HG03575 (cell line): ENCODE measurements around the gene MAP2K4.

Experiments used
- ATAC-seq: cut with Tn5 transposase; IDR thresholded peaks from one replicate; pipeline ENCODE4 v1.9.1; 2021; ENCODE audit not compliant: unreplicated experiment, insufficient number of reproducible peaks, low FRiP score; ENCODE audit errors: extremely low read depth

MAP2K4 gene

DNA sequence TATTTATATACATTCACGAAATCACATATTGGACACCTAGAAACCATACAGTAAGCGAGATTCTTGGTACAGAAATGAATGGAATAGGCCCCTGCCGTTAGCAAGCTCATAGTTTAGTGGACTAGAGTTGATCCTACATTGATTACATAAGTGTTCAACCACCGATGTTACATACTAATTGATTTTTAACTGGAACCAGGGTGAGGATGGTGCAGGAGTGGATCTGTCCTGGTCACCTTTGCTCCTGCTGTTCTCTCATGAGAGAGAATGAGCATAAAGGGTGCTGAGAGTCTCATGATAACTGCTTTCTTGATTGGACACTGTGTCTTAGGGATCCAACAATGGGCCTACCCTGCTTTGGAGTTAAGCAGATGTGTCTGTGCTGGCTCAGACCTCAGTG lies 13.9 kb downstream of the MAP2K4 start:
- no peak for ATAC-seq

DNA sequence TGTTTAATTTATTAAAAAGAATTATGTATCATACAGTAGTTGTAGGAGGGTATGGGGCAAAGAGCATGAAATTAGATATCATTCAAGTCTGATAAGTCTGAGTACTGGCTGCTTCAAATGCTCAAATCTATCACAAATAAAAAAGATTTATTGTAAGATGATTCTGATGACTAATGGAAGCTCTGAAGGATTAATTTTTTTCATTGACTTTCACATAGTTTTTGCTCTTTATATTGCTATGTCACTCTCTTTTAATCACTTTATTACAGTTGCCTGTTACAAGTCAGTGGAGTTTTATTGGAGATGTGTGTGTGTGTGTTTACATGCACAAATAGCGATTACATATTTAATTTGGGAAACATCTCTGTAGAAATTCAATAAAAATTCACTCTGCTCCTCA lies 15.0 kb downstream of the MAP2K4 start:
- no peak for ATAC-seq

DNA sequence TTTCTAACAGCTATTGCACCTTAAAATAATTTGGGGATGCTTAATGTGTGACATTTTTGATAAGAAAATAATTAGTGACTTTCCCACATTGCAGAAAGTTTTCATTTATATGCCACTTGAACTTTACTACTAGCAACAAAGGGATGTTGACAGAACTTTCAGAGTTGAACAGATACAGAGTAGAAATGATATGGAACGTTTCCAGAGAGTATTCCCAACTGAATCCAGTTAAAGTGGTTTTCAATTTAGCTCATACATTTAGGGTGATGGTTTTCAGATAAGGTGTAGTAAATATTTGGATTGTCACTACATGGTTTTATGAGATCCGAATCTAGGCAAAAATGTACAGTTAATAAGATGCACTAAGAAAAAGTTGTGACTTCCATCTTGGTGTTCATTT lies 17.3 kb downstream of the MAP2K4 start:
- ATAC-seq = no peak

DNA sequence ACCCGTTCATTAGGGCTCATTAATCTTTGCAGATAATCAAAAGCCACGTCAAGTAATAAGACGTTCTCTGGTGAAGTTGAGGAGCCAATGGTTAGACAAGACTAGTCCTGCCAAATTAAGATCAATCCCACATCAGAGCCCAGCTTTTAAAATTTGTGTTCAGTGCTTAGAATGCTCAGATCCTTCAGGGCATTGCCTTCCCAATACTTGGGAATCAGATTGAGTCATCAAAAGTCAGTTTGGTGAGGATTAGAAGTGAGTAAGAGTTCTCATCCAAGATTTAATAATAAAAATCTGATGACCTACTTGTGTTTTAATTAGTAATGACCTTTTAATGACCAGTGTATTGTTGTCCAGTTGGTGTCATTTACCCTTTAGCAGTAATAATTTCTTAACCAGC lies 19.8 kb downstream of the MAP2K4 start:
- ATAC-seq = no peak

DNA sequence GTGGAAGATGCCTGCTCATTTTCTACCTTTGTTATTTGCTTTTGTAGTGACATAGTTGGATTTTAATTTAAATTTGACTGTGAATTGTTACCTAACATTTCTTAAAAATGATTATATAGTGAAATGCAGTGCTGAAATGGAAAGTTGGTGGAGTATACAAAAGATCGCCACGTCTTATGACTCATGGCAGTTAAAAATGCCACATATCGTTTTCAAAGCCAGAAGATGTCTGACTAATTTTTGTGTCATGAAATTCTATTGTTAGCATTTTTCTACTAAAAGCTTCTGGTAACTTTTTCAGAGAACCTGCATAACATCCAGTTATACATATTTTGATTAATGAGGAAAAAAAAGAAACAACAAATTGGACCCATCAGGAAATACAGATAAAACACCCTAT lies 20.6 kb downstream of the MAP2K4 start:
- no peak for ATAC-seq

DNA sequence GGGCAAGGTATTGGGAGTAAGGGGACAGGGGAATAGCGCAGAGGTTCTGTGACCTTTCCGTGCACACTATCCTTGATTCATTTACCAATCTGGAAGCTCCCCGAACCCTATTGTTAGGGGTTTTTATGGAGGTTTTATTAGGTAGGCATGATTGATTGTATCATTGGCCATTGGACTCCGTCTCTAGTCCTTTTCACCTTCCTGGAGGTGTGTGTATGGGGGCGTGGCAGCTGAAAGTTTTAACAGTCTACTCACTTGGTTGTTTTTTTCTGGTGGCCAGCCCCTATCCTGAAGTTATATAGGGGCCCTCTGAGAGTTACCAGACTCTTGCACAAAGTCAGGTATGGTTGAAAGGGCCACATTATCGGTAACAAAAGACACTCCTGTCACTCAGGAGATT lies 23.0 kb downstream of the MAP2K4 start:
- ATAC-seq = no peak

DNA sequence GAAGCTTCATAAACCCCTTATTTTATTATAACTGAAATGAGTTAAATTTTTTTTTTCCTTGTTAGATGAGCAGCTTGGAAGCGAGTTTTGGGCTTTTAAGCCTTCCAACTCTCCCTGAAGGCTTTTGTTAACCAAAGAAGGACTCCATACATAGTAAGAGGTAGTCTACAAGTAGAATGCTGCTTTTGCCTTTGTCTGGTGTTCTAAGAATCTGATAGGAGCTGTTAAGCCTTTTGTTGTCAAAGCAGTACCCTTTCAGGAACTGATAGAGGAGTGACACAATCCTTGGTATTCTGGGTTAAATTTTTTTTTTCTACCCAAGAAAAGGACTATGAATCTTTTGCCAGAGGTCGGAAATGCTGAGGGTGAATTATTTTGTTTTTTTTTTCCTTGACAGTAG lies 26.1 kb downstream of the MAP2K4 start:
- ATAC-seq = no peak

DNA sequence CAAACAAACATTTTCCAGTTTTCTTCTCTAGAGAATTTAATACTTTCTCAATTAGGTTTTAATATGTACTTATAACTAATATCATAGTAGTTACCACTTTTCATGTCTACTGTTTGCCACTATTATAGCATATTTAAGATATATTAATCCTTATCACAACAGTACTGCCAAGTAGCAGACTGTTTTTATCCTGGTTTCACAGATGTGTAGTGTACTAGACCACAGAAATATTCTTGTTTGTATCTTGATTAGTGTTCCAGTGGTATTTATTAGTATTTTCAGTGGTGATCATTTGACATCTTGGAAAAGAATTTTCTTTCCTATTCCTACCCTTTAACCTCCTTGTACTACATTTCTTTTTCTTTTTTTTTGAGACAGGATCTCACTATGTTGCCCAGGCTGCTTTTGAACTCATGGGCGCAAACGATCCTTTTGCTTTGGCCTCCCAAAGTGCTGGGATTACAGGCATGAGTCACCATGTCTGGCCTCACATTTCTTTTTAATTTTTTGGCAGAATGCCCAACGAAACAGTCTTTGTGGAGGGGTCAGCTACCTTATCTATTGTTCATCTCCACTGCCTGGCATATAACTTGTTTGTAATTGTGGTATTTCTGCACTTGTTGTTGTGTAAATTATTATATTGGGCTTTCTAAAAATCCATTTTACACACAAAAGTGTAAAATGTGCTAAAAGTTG lies 27.2 kb downstream of the MAP2K4 start:
- ATAC-seq = no peak

DNA sequence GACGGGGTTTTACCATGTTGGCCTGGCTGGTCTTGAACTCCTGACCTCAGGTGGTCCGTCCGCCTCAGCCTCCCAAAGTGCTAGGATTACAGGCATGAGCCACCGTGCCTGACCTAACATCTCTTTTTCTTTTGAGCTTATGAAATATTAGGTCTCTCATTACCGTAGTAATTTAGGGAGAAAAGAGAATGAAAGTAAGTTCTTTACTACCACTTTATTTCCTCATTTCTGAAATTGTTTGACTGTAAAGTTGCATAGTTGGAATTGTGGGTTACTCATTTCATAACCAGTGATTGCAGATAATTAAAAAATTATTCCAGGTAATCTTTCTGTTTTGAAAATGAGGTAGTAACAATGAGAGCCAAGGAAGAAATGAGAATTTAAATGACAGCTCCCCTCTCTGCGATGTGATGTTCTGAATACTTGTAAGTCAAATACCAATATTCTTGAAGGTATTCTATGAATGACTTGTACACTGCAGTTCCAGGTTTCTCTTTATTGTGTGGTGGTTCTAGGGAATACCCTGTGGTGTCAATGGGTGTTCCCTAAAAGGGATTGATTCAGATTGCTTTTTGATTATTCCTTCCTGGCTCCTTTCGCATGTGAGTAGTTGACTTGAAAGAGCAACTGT lies 28.3 kb downstream of the MAP2K4 start:
- ATAC-seq = no peak

DNA sequence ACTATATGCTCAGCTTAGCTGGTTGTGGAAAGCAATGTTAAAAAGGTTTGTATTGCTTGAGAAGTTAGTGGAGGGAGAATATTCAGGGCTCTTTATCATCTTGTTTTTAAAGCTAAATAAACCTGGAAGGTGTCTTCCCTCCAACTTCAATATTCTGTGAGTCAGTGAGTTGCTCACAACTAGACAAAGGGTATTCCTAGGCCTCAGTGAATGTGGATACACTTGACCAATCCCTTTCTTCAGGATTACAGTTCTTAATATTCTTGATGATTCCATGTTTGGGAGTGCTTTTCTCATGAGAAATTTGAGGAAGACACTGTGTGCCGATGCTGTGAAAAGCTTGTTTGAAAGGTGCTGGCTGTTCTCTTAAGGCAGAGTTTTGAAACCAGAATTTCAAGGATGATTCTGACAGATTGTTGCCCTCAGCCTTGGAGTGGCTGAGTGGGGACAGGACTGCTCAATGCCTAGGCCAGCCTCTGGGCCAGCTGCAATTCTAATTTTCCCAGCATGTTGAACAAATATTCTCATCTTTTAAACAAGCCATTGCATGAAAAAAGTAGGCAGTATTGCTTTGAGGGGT lies 30.1 kb downstream of the MAP2K4 start:
- ATAC-seq = no peak

DNA sequence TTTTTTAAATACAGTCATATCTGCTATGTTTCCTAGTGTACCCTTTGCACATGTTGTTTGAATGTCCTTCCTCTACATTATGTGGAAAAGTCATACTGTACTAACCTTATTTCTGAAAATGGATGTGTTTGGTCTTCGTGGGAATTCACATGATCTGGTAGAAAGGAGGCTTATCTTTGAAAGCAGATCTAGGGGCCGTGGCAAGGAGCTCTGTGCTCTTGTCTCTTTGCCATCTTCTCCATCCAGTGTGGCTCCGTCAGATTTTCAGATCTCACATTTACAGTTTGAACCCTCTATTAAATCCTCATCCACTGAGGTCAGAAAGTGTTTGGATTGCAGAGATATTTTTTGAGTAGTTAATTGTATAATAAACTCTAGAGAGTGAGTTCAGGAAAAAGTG lies 32.9 kb downstream of the MAP2K4 start:
- ATAC-seq = no peak

DNA sequence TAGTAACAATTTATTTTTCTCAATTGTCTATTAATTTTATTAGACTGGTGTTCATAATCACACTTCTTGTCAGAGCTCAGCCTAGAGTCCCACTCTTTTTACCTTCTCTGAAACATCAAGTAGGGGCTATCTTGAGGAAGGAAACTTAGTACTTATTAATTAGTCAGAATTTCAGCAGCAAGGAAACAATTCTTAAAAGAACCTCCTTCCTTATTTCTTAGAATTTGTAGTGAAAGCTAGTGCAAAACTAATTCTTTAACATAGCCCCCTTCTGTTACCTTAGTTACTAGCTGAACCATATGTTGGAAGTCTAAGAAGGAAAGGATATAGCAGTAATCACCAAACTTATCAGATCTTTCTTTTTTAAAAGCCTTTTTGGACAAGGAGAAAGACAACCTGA lies 35.2 kb downstream of the MAP2K4 start:
- ATAC-seq = no peak

DNA sequence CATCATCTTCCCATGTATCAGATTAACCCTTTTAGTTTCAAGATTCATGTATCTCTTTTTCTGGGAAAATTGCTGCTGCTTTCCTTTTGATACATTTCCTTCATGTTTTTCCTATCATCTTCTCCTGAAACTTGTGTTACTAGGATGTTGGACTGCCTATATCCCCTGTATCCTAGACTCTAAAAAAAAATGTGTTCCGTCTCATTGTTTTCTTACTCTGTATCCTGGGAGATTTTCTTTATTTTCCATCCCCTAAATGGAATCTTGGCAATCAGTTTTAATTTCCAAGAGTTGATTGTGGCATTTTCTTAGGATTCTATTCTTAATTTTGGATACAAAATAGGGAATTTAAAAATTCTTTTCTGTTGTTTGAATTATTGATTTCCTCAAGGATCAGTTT lies 36.8 kb downstream of the MAP2K4 start:
- ATAC-seq = no peak

DNA sequence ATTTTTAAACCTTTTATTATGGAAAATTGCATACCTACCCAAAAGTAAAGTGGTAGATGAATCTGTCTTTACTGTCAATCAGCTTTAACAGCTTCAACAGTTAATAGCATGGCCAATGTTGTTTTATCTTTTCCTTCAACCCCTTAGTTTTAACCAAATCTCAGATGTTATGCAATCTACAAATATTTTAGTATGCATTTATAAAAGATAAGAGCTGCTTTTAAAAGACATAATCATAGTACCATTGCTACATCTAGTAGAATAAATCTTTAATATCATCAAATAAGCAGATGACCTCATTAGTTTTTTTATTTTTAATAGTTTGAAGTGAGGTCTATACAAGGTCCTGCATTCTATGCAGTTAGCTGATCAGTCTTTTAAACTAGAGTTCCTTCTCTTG lies 37.9 kb downstream of the MAP2K4 start:
- no peak for ATAC-seq

DNA sequence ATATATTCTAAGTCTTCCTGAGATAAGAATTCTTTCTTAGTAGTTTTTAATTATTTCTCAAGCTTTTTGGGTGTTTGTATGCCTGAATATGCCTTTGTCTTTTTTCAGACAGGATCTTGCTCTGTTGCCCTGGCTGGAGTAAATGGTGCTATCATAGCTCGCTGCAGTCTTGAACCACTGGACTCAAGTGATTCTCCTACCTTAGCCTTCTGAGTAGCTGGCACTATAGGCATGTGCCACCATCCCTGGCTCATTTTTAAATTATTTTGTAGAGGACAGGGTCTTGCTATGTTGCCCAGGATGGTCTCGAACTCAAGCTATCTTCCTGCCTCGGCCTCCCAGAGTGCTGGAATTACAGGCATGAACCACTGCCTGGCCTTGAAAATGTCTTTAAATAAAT lies 41.6 kb downstream of the MAP2K4 start:
- no peak for ATAC-seq

DNA sequence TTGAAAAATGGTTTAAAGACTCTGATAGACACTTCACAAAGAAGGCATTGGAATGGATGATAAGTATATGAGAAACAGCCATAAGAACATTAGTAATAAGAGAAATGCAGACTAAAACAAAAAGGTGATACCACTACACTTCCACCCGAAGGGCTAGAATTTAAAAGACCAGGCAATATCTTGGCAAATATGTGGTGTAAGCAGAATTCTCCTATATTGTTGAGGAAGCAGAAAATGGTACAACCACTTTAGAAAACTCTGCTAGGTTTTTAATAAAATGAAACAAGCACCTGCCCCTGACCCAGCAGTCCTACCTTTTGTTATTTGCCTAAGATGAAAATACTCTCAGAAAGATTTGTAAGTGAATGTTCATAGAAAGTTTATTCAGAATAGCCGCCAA lies 43.7 kb downstream of the MAP2K4 start:
- ATAC-seq = no peak

DNA sequence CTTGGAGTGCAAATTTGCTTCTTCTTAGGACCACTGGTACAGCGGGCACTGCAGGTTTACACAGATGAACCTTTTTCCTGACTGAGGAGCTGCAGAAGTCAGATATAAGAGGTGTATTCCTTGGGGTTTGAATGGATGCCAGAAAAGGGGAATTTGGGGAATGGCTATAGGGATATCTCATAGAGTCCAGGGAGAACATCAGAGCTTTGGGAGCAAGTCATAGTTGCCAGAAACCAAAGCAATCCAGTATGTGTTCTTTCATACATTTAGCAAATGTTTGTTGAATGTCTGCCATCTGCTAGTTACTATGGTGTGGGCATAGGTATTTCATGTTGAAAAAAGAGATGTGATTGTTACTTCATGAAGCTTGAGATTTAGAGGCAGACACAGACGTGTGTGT lies 46.8 kb downstream of the MAP2K4 start:
- ATAC-seq = no peak

DNA sequence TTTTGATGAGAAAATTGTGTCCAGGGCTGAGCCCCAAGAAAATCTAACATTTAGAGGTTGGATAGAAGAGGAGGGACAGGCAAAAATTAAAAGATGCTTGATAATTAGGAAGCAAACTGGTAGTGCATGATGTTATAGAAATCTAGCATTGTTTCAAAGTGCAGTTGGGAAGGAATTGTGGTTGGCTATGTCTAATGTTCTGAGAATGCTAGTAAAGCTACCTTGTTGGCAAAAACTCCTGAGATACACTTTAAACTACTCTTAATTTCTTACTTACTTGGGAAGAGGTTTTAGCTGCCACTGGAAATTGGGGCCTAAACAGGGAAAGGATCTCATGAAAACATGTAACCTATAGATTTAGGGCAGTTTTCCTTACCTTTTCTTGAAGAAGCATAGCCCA lies 48.3 kb downstream of the MAP2K4 start:
- no peak for ATAC-seq

DNA sequence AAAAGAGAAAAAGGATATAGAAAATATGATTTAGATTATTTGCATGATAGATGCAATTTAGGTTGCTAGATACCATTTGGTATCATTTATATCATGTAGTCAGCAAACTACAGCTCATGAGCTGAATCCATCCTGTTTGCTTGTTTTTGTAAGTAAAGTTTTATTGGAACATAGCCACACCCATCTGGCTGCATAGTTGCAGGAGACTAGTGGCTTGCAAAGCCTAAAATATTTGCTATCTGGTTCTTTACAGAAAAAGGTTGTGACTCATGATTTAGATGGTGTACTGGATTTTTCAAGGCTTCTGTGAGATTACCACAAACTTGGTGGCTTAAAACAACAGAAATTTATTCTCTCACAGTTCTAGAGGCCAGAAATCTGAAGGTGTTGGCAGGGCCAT lies 49.9 kb downstream of the MAP2K4 start:
- ATAC-seq = no peak

DNA sequence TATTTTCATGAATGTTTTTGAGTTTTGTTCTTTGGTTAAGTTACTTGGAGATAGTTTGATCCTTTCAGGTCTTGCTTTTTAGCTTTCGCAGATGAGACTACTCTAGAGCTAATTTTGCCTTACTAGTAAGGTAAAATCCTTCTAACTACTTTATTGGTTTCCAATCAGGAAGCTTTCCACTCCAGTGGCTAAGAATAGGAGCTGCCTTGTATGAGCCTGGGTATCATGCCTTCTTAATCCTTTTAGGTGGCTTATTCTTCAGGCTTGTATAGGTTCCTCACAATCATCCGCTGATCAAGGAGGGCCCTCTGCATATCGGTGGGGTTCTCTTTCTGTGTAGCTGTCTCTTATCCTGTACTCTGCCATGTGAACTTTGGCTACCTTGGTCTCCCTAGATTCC lies 53.7 kb downstream of the MAP2K4 start:
- ATAC-seq = no peak

DNA sequence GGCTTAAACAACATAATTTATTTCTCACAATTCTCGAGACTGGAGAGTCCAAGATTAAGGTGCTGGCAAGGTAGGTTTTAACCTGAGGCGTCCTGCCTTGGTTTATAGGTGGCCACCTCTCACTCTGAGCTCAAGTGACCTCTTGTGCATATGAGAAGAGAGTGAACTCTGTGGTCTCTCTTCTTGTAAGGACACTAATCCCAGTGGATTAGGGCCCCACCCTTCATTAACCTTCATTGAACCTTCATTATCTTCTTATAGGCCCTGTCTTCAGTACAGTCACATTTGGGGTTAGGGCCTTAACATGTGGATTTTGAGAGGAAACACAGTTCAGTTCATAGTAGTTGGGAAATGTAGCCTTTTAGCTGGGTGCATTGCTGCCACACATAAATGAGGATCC lies 57.1 kb downstream of the MAP2K4 start:
- no peak for ATAC-seq
